Measurements from ENCODE around the gene NDUFA13.
A peak's percentile ranks its signal among the peaks of the same experiment; 100 is the strongest.

GRCh38 chr19:19531951-19532805 lies 16.2 kb downstream of the NDUFA13 start:
- TF ChIP-seq POLR2A (IDR thresholded peaks at IDR 0.05) = no peak
- TF ChIP-seq, protein P1, sequence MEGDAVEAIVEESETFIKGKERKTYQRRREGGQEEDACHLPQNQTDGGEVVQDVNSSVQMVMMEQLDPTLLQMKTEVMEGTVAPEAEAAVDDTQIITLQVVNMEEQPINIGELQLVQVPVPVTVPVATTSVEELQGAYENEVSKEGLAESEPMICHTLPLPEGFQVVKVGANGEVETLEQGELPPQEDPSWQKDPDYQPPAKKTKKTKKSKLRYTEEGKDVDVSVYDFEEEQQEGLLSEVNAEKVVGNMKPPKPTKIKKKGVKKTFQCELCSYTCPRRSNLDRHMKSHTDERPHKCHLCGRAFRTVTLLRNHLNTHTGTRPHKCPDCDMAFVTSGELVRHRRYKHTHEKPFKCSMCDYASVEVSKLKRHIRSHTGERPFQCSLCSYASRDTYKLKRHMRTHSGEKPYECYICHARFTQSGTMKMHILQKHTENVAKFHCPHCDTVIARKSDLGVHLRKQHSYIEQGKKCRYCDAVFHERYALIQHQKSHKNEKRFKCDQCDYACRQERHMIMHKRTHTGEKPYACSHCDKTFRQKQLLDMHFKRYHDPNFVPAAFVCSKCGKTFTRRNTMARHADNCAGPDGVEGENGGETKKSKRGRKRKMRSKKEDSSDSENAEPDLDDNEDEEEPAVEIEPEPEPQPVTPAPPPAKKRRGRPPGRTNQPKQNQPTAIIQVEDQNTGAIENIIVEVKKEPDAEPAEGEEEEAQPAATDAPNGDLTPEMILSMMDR (IDR thresholded peaks at IDR 0.05) = peak; percentile 81 to 91 (median 85)
